Neural progenitor cell (in vitro differentiated cells): ENCODE results near the gene RPS6KA5. TPM values are rescaled to one million over a fixed set of nuclear protein-coding genes. Genes with fewer than 3 reads are reported as not detected.

Experiments
- DNase-seq: peaks from one replicate; pipeline ENCODE4 v3.0.0-alpha.2; 2016; ENCODE audit warnings: low spot score
- H2AFZ ChIP-seq: fragments of 200-600 bp; sonication (generic); replicated peaks from 2 replicates; pipeline ENCODE4 v1.6.1; 2016; ENCODE audit warnings: antibody characterized with exemption
- H3F3A ChIP-seq: fragments of 200-600 bp; sonication (generic); 2 replicates; pipeline ENCODE4 v1.6.1; 2016; ENCODE audit warnings: antibody characterized with exemption, low read depth
- H3K27ac ChIP-seq: fragments of 200-600 bp; sonication (generic); 2 replicates; pipeline ENCODE4 v1.5.1; 2016; ENCODE audit warnings: mild to moderate bottlenecking
- H3K27me3 ChIP-seq: fragments of 200-600 bp; sonication (generic); 2 replicates; pipeline ENCODE4 v1.6.1; 2016; ENCODE audit warnings: mild to moderate bottlenecking, moderate library complexity
- H3K36me3 ChIP-seq: fragments of 200-600 bp; sonication (generic); 2 replicates; pipeline ENCODE4 v1.5.1; 2016
- H3K4me1 ChIP-seq: fragments of 200-600 bp; sonication (generic); 2 replicates; pipeline ENCODE4 v1.6.1; 2016; ENCODE audit warnings: mixed run types
- H3K4me2 ChIP-seq: fragments of 200-600 bp; sonication (generic); 2 replicates; pipeline ENCODE4 v1.6.1; 2016
- H3K4me3 ChIP-seq: fragments of 200-600 bp; sonication (generic); 2 replicates; pipeline ENCODE4 v1.5.1; 2016
- H3K79me2 ChIP-seq: fragments of 200-600 bp; sonication (generic); 2 replicates; pipeline ENCODE4 v1.6.1; 2016; ENCODE audit warnings: low read depth
- H3K9ac ChIP-seq: fragments of 200-600 bp; sonication (generic); 2 replicates; pipeline ENCODE4 v1.6.1; 2016
- H3K9me3 ChIP-seq: fragments of 200-600 bp; sonication (generic); 2 replicates; pipeline ENCODE4 v1.5.1; 2016; ENCODE audit warnings: low read depth
- H4K20me1 ChIP-seq: fragments of 200-600 bp; sonication (generic); 2 replicates; pipeline ENCODE4 v1.6.1; 2016; ENCODE audit warnings: low read depth
- H3K27ac Mint-ChIP-seq: 3 replicates; pipeline ENCODE4 v1.8.0; 2021; ENCODE audit warnings: mixed read lengths
- H3K27me3 Mint-ChIP-seq: 2 replicates; pipeline ENCODE4 v1.8.0; 2022; ENCODE audit warnings: low read depth, mild to moderate bottlenecking, inconsistent platforms, moderate library complexity, mixed read lengths; ENCODE audit not compliant: insufficient read depth
- H3K36me3 Mint-ChIP-seq: 3 replicates; pipeline ENCODE4 v1.8.0; 2021; ENCODE audit warnings: mixed read lengths
- H3K4me1 Mint-ChIP-seq: 3 replicates; pipeline ENCODE4 v1.8.0; 2021; ENCODE audit warnings: mixed read lengths
- H3K4me3 Mint-ChIP-seq: 3 replicates; pipeline ENCODE4 v1.8.0; 2021; ENCODE audit warnings: mild to moderate bottlenecking, moderate library complexity, mixed read lengths
- H3K9me3 Mint-ChIP-seq: 3 replicates; pipeline ENCODE4 v1.8.0; 2020; ENCODE audit warnings: mixed read lengths
- EZH2 ChIP-seq: fragments of 200-600 bp; sonication (generic); IDR thresholded peaks from 2 replicates; pipeline ENCODE4 v1.6.1; 2017; ENCODE audit warnings: antibody characterized with exemption, mild to moderate bottlenecking, moderate library complexity
- EZH2phosphoT487 ChIP-seq: fragments of 200-600 bp; sonication (generic); IDR thresholded peaks from 2 replicates; pipeline ENCODE4 v1.6.1; 2017; ENCODE audit warnings: antibody characterized with exemption
- total RNA-seq: library from RNA; depleted of rRNA; stranded (reverse); fragments of >200 nt; gene quantifications from 2 replicates; pipeline ENCODE4 v1.2.3, GENCODE V29; 2015; ENCODE audit warnings: low replicate concordance
- TF ChIP-seq, protein P1 (sequence below): fragments of 200-600 bp; sonication (generic); IDR thresholded peaks from 2 replicates; pipeline ENCODE4 v1.5.1; 2017; ENCODE audit warnings: antibody characterized with exemption, mild to moderate bottlenecking

RPS6KA5 gene
- total RNA-seq, 1 donor from 2014 or later: 8.3 TPM

DNA sequence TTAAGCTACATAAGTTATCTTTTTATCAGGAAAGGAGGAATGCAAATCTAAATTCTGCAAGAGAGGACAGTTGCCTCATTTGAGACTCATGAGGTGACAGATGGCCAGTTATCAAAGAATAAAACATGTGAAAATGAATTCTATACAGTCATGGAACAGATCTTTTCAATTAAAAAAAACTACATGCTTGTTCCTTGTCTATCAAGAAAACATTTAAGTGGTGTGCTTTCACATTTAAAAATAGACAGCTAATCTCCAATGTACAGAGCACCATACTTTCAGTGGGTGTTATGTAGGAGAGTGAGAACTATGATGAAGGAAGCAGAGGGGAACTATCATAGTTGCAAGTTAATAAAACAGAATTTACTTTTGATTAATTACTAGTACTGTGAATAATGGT is 167.5 kb downstream of the RPS6KA5 start:
- Histone ChIP-seq H2AFZ (no peak overlapping the region), H3K4me3 (no peak overlapping the region), H3K36me3 (no peaks in the 10 kb centered on the region), H3K79me2 (no peaks in the 10 kb centered on the region), H3K9ac (no peak overlapping the region), H3K27ac (no peak overlapping the region), H3K4me2 (no peak overlapping the region), H3F3A (no peaks in the 10 kb centered on the region), H3K4me1 (no peaks in the 10 kb centered on the region), H3K27me3 (no peaks in the 10 kb centered on the region), H4K20me1 (no peaks in the 10 kb centered on the region), H3K9me3 (no peaks in the 10 kb centered on the region)
- no peaks in the 10 kb centered on the region for H3K9me3 Mint-ChIP-seq
- H3K27me3 Mint-ChIP-seq: no peaks in the 10 kb centered on the region
- no peak for DNase-seq
- H3K36me3 Mint-ChIP-seq: peaks cover 3% of the 10 kb centered on the region
- no peaks in the 10 kb centered on the region for H3K4me1 Mint-ChIP-seq
- TF ChIP-seq, protein P1, sequence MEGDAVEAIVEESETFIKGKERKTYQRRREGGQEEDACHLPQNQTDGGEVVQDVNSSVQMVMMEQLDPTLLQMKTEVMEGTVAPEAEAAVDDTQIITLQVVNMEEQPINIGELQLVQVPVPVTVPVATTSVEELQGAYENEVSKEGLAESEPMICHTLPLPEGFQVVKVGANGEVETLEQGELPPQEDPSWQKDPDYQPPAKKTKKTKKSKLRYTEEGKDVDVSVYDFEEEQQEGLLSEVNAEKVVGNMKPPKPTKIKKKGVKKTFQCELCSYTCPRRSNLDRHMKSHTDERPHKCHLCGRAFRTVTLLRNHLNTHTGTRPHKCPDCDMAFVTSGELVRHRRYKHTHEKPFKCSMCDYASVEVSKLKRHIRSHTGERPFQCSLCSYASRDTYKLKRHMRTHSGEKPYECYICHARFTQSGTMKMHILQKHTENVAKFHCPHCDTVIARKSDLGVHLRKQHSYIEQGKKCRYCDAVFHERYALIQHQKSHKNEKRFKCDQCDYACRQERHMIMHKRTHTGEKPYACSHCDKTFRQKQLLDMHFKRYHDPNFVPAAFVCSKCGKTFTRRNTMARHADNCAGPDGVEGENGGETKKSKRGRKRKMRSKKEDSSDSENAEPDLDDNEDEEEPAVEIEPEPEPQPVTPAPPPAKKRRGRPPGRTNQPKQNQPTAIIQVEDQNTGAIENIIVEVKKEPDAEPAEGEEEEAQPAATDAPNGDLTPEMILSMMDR: no peak
- TF ChIP-seq EZH2 (no peak), EZH2phosphoT487 (no peak)
- no peak overlapping the region for H3K4me3 Mint-ChIP-seq
- no peak overlapping the region for H3K27ac Mint-ChIP-seq

DNA sequence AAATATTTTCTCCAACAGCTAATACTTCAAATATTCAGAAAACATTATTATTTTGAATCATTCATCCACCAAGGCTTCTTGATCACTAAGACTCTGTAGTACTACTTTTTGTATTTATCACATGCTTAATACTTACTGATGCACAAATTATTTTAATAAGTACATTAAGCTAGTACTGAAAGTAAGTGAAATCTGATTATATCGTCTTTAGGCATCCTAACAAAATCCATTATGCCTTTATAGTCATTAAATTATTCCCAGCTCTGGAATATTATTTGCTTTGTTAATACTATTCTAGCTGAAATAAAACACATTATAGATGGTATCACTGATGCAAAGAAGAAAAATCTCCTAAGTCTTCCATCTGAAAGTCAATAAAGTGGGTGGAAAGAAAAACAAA is 169.1 kb downstream of the RPS6KA5 start:
- no peak overlapping the region for H3K27ac ChIP-seq
- H3K36me3 ChIP-seq: no peaks in the 10 kb centered on the region
- H3K9me3 ChIP-seq: no peaks in the 10 kb centered on the region
- H3K4me1 ChIP-seq: no peaks in the 10 kb centered on the region
- no peak overlapping the region for H3K9ac ChIP-seq
- H3K4me3 ChIP-seq: no peak overlapping the region
- H2AFZ ChIP-seq: no peak overlapping the region
- H3K9me3 Mint-ChIP-seq: no peaks in the 10 kb centered on the region
- H3K27me3 ChIP-seq: no peaks in the 10 kb centered on the region
- H3K36me3 Mint-ChIP-seq: peaks cover 2% of the 10 kb centered on the region
- no peak overlapping the region for H3K4me3 Mint-ChIP-seq
- H3K79me2 ChIP-seq: no peaks in the 10 kb centered on the region
- DNase-seq: no peak
- H3K4me1 Mint-ChIP-seq: no peaks in the 10 kb centered on the region
- H3K27me3 Mint-ChIP-seq: no peaks in the 10 kb centered on the region
- no peaks in the 10 kb centered on the region for H4K20me1 ChIP-seq
- no peaks in the 10 kb centered on the region for H3F3A ChIP-seq
- no peak overlapping the region for H3K4me2 ChIP-seq
- TF ChIP-seq, protein P1: no peak
- no peak for TF ChIP-seq EZH2phosphoT487
- TF ChIP-seq EZH2: no peak
- H3K27ac Mint-ChIP-seq: no peak overlapping the region

DNA sequence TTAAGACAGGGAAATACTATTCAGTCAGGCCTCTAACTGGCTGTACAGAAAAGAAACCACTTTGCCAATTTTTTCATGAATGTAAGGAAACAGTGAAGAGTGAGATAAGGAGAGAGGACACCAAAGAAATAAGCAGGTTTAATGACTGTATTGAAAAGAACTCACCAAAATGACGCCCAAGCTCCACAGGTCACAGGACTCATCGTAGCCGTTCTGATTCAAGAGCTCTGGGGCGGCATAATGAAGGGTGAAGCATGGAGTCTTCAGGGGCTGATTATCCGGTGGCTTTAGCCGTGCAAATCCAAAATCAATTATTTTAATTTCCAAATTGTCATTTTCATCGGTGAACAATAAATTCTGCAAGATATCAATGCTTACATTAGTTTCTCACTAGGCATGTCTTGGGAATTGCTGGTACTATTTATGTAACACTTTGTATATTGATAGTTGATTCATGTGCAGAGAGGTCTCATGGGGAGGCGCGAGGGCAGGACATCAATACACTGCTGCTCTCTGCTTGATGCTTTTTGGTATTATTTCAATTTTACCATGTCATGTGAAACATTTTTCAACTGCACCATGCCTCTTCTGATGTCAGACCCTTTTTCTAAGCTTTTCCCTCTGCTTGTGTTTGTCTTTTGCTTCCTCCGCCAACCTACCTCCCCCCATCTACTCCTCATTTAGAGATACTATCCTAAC is 170.0 kb downstream of the RPS6KA5 start:
- H3K36me3 Mint-ChIP-seq: no peaks in the 10 kb centered on the region
- Histone ChIP-seq H3K79me2 (no peaks in the 10 kb centered on the region), H3K9ac (no peak overlapping the region), H3K4me2 (no peak overlapping the region), H3K9me3 (no peaks in the 10 kb centered on the region), H3K27ac (no peak overlapping the region), H3K4me3 (no peak overlapping the region), H3K36me3 (no peaks in the 10 kb centered on the region), H3K27me3 (no peaks in the 10 kb centered on the region), H2AFZ (no peak overlapping the region), H4K20me1 (no peaks in the 10 kb centered on the region), H3K4me1 (no peaks in the 10 kb centered on the region), H3F3A (no peaks in the 10 kb centered on the region)
- no peak for DNase-seq
- no peaks in the 10 kb centered on the region for H3K4me1 Mint-ChIP-seq
- TF ChIP-seq, protein P1: no peak
- no peak for TF ChIP-seq EZH2phosphoT487
- H3K27ac Mint-ChIP-seq: no peak overlapping the region
- H3K27me3 Mint-ChIP-seq: no peaks in the 10 kb centered on the region
- no peaks in the 10 kb centered on the region for H3K9me3 Mint-ChIP-seq
- H3K4me3 Mint-ChIP-seq: no peak overlapping the region
